Activated CD8-positive, alpha-beta T cell treated with anti-CD3 and anti-CD28 coated beads for 36 hours (primary cell): ENCODE results near the gene CDC34. TPM values are rescaled to one million over a fixed set of nuclear protein-coding genes. Genes with fewer than 3 reads are reported as not detected.
A peak's percentile ranks its signal among the peaks of the same experiment; 100 is the strongest.

Experiments
- ATAC-seq: fragments of 200-7000 bp; cut with Tn5 transposase; one replicate; pipeline ENCODE4 v1.10.0; 2021; ENCODE audit warnings: mild to moderate bottlenecking, moderate library complexity
- CTCF ChIA-PET: fragments of 350-600 bp; sonication (Branson Sonifier 250); formaldehyde crosslinking; loops from one replicate; lab custom pipeline; 2021; ENCODE audit warnings: antibody characterized with exemption; lab: Charles Lee
- POLR2A ChIA-PET: fragments of 350-600 bp; sonication (Branson Sonifier 250); formaldehyde crosslinking; loops from one replicate; lab custom pipeline; 2021; ENCODE audit warnings: antibody characterized with exemption; lab: Charles Lee
- DNase-seq: peaks from one replicate; pipeline ENCODE4 v3.0.0-alpha.2; 2020
- H3K27ac Mint-ChIP-seq: one replicate; pipeline ENCODE4 v1.8.0; 2021; ENCODE audit warnings: mild to moderate bottlenecking, mixed read lengths
- H3K27me3 Mint-ChIP-seq: one replicate; pipeline ENCODE4 v1.8.0; 2021; ENCODE audit warnings: mixed read lengths
- H3K36me3 Mint-ChIP-seq: one replicate; pipeline ENCODE4 v1.8.0; 2021; ENCODE audit warnings: low read depth, mixed read lengths
- H3K4me1 Mint-ChIP-seq: one replicate; pipeline ENCODE4 v1.8.0; 2021; ENCODE audit warnings: low read depth, mixed read lengths
- H3K4me3 Mint-ChIP-seq: one replicate; pipeline ENCODE4 v1.8.0; 2021; ENCODE audit warnings: mild to moderate bottlenecking, moderate library complexity, mixed read lengths
- H3K9me3 Mint-ChIP-seq: one replicate; pipeline ENCODE4 v1.8.0; 2021; ENCODE audit warnings: mixed read lengths
- CTCF ChIP-seq: fragments of 200-600 bp; IDR thresholded peaks from one replicate; pipeline ENCODE4 v1.8.0; 2022; ENCODE audit warnings: antibody characterized with exemption, mild to moderate bottlenecking
- intact Hi-C: fragments of 100-400 bp; cut with micrococcal nuclease; formaldehyde crosslinking; loops from one replicate; pipeline ENCODE4 v1.10.0; 2022
- total RNA-seq, 2 experiments: library from RNA; stranded (reverse); gene quantifications; one replicate each; pipeline ENCODE4 v1.2.3, GENCODE V29; 2021

CDC34 gene
- total RNA-seq, 2 experiments from 2014 or later, result 38.1 to 43.7 TPM

- intact Hi-C loops, result loop anchor here (10.0 kb wide), 1 partner anchor 146 kb away; no protein-coding TSS in a partner anchor
- H3K36me3 Mint-ChIP-seq, result no peaks in the 10 kb centered on the region
- no peak for TF ChIP-seq CTCF
- DNase-seq (peak; percentile 44), ATAC-seq (no peak)
- H3K27me3 Mint-ChIP-seq, result peaks cover 21% of the 10 kb centered on the region
- H3K9me3 Mint-ChIP-seq, result no peaks in the 10 kb centered on the region
- POLR2A ChIA-PET, result interaction anchor here (1.1 kb wide), 1 partner anchor 43 kb away, joined by 3 read pairs; no protein-coding TSS in a partner anchor
- peaks cover 2% of the 10 kb centered on the region for H3K4me1 Mint-ChIP-seq
- no peak overlapping the region for H3K4me3 Mint-ChIP-seq
- H3K27ac Mint-ChIP-seq, result no peak overlapping the region
- CTCF ChIA-PET, result interaction anchor here (0.8 to 1.0 kb wide), 3 partner anchors 9 to 71 kb away, joined by 3 to 4 read pairs (median 3); no protein-coding TSS in a partner anchor
Measured at GRCh38 chr19:588741-589692, 57.5 kb downstream of the CDC34 start.

GRCh38 chr19:589693-590395 lies 58.3 kb downstream of the CDC34 start, which contains the start of gene HCN2:
HCN2 (plus strand) TSS chr19:589881; CDS start chr19:589946, 65 bp downstream.
- ChIA-PET CTCF (no interaction called here), POLR2A (no interaction called here)
- Mint-ChIP-seq H3K4me1 (peaks cover 2% of the 10 kb centered on the region), H3K27ac (no peak within 1 kb of the TSS), H3K4me3 (no peak within 1 kb of the TSS), H3K36me3 (no peaks in the 10 kb centered on the region), H3K27me3 (peaks cover 21% of the 10 kb centered on the region), H3K9me3 (no peaks in the 10 kb centered on the region)
- ATAC-seq (no peak), DNase-seq (no peak)
- no peak for TF ChIP-seq CTCF
- intact Hi-C loops, result loop anchor here (10.0 kb wide), 1 partner anchor 145 kb away; no protein-coding TSS in a partner anchor

- Mint-ChIP-seq H3K4me1 (peaks cover 2% of the 10 kb centered on the region), H3K36me3 (no peaks in the 10 kb centered on the region), H3K27me3 (peaks cover 21% of the 10 kb centered on the region), H3K27ac (no peak overlapping the region), H3K9me3 (no peaks in the 10 kb centered on the region), H3K4me3 (no peak overlapping the region)
- CTCF ChIA-PET, result no interaction called here
- POLR2A ChIA-PET, result no interaction called here
- peak; percentile 28 for ATAC-seq
- intact Hi-C loops, result no loop called here
- TF ChIP-seq CTCF, result no peak
- DNase-seq, result peak; percentile 37
Measured at GRCh38 chr19:590396-590745, 58.8 kb downstream of the CDC34 start.

- ATAC-seq (no peak), DNase-seq (no peak)
- TF ChIP-seq CTCF, result no peak
- Mint-ChIP-seq H3K4me3 (no peak overlapping the region), H3K4me1 (peaks cover 2% of the 10 kb centered on the region), H3K9me3 (no peaks in the 10 kb centered on the region), H3K27me3 (peaks cover 21% of the 10 kb centered on the region), H3K27ac (no peak overlapping the region), H3K36me3 (no peaks in the 10 kb centered on the region)
- intact Hi-C loops, result no loop called here
- CTCF ChIA-PET, result no interaction called here
- POLR2A ChIA-PET, result no interaction called here
Measured at GRCh38 chr19:590750-591098, 59.2 kb downstream of the CDC34 start.
